Right lobe of liver (tissue), 6 donors: ENCODE measurements around the gene PAX5. TPM values are rescaled to one million over a fixed set of nuclear protein-coding genes. Genes with fewer than 3 reads are reported as not detected.

Experiments
- ATAC-seq, 4 donors: fragments of 200-7000 bp; cut with Tn5 transposase; one replicate each; pipeline ENCODE4 v1.9.1; 2020; ENCODE audit warnings: mild to moderate bottlenecking in 4 of 4, moderate library complexity in 4 of 4
- DNase-seq, 3 donors: peaks; one replicate each; pipeline ENCODE4 v3.0.0-alpha.2; 2020
- H3K27ac ChIP-seq, 3 donors: fragments of 200-600 bp; one replicate each; pipeline ENCODE4 v1.8.0; 2022
- H3K27me3 ChIP-seq, 2 donors: fragments of 200-600 bp; one replicate each; pipeline ENCODE4 v1.8.0; 2022
- H3K36me3 ChIP-seq, 4 donors: fragments of 200-600 bp; sonication (generic) in 1 of 4; one replicate each; pipeline versions ENCODE4 v1.5.1 to v1.8.0; 2017 to 2022; ENCODE audit warnings: control low read depth in 1 of 4
- H3K4me1 ChIP-seq, 4 donors: fragments of 200-600 bp; sonication (generic) in 1 of 4; one replicate each; pipeline versions ENCODE4 v1.5.1 to v1.8.0; 2017 to 2022; ENCODE audit warnings: control low read depth in 1 of 4
- H3K4me3 ChIP-seq, 3 donors: fragments of 200-600 bp; one replicate each; pipeline ENCODE4 v1.8.0; 2022
- H3K9me3 ChIP-seq, 4 donors: fragments of 200-600 bp; sonication (generic) in 1 of 4; one replicate each; pipeline versions ENCODE4 v1.5.1 to v1.8.0; 2017 to 2022; ENCODE audit warnings: control low read depth in 1 of 4
- POLR2A ChIP-seq: fragments of 450-650 bp; IDR thresholded peaks from one replicate; pipeline ENCODE4 v1.6.1; 2017; ENCODE audit warnings: antibody characterized with exemption, mild to moderate bottlenecking
- WGBS: methylation state at CpG from one replicate; pipeline ENCODE4 v1.1.6; 2018; ENCODE audit warnings: low coverage, low lambda C conversion rate; ENCODE audit not compliant: insufficient coverage; ENCODE audit errors: missing lambda C conversion rate; 5-methylcytosine and 5-hydroxymethylcytosine counted together
- intact Hi-C, 2 donors: fragments of 100-400 bp; cut with DNase I; formaldehyde crosslinking; loops; one replicate each; pipeline versions ENCODE4 v1.11.2 to v1.14.1; 2022
- total RNA-seq, 6 experiments: library from RNA; depleted of rRNA in 2 of 6; stranded (reverse); fragments of >200 nt in 2 of 6; fragmentation: NEBNext Ultra II Directional in 3 of 6; extraction: Animal tissue kit (Norgen Biotek cat#: 25700) in 3 of 6; gene quantifications; one replicate each; pipeline versions ENCODE4 v1.1.0 to v1.2.4, GENCODE V29; 2016 to 2023
- TF ChIP-seq, protein P1 (sequence below), 4 donors: fragments of 200-600 bp in 3 of 4; fragments of 450-650 bp in 1 of 4; IDR thresholded peaks; one replicate each; pipeline versions ENCODE4 v1.5.1 to v1.8.0; 2016 to 2022; ENCODE audit warnings: antibody characterized with exemption in 4 of 4, mild to moderate bottlenecking in 2 of 4
- donor health status: DM: no; HTN: yes; CAD: no.
- donor health status: DM: no; HTN: no; CAD: no.
- donor health status: DM: no; HTN: no; CAD: no.
- donor health status: DM: no; HTN: yes; CAD: no.
- donor health status: DM: no; HTN: yes; CAD: no.

PAX5 gene
- total RNA-seq, 6 experiments from 2014 or later = 0.12 to 0.18 TPM; not detected in 4

DNA sequence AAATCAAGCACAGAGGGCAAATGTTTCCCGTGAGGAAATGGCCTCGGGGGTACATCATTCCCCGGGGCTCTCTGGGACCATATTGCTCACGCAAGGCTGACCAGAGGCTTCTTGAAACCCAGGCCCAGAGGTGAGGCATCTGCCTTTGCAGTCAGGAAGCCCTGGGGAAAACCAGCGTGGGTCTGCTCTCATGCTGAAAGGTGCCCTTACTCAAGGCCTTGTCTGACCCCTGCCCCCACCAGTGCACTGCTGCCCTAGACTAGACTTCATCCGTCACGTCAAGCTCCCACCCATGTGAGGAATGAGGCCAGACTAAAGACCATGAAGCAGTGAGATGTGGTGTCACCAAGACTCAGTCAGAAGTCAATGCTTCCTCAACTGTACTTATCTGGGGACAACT lies 66.1 kb downstream of the PAX5 start:
- Histone ChIP-seq H3K9me3 (no peaks in the 10 kb centered on the region), H3K4me1 (no peaks in the 10 kb centered on the region), H3K4me3 (no peak overlapping the region), H3K27ac (no peak overlapping the region), H3K27me3 (no peaks in the 10 kb centered on the region), H3K36me3 (no peaks in the 10 kb centered on the region)
- DNase-seq (peak in 1 of 3 donors; percentile 26), ATAC-seq (no peak)
- WGBS = 48% methylated on average over 6 of the region's 7 CpGs
- intact Hi-C loops = no loop called here
- TF ChIP-seq, protein P1, sequence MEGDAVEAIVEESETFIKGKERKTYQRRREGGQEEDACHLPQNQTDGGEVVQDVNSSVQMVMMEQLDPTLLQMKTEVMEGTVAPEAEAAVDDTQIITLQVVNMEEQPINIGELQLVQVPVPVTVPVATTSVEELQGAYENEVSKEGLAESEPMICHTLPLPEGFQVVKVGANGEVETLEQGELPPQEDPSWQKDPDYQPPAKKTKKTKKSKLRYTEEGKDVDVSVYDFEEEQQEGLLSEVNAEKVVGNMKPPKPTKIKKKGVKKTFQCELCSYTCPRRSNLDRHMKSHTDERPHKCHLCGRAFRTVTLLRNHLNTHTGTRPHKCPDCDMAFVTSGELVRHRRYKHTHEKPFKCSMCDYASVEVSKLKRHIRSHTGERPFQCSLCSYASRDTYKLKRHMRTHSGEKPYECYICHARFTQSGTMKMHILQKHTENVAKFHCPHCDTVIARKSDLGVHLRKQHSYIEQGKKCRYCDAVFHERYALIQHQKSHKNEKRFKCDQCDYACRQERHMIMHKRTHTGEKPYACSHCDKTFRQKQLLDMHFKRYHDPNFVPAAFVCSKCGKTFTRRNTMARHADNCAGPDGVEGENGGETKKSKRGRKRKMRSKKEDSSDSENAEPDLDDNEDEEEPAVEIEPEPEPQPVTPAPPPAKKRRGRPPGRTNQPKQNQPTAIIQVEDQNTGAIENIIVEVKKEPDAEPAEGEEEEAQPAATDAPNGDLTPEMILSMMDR (IDR thresholded peaks at IDR 0.05) = no peak
- no peak for TF ChIP-seq POLR2A

DNA sequence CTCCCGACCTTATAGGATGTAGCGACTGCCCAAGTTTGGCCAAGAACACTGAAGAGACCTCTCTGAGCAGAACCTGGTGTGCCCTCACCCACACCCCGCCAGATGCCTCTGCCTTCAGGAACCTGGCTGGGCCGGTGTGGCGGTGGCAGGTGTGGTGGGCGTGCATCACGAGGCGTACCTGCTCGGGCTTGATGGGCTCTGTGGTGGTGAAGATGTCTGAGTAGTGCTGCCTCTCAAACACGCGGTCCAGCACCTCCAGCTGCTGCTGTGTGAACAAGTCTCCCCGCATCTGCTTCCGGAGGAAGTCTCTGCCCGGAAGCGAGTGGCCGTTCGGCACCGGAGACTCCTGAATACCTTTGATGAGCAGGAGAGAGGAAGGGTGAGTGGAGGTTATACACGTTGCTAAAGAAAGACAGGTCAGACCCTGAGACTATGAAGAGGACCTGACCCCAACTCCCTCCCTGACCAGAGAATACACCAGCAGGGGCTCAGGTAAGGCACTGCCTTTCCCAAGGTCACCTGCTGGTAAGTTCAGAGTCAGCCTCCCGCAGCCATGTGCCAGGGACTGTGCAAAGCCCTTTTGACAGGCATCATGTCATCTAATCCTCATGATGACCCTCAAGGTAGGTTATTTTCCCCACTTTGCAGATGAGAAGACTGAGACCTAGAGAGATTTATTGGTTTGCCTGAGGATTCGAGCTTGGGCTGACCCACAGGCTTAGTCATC lies 67.5 kb downstream of the PAX5 start:
- no peak overlapping the region for H3K4me3 ChIP-seq
- DNase-seq (peak in 1 of 3 donors; percentile 27), ATAC-seq (no peak)
- no peaks in the 10 kb centered on the region for H3K27me3 ChIP-seq
- no peaks in the 10 kb centered on the region for H3K36me3 ChIP-seq
- no peaks in the 10 kb centered on the region for H3K4me1 ChIP-seq
- 33% methylated on average over 1 of the region's 21 CpGs for WGBS
- no peak overlapping the region for H3K27ac ChIP-seq
- intact Hi-C loops = no loop called here
- no peaks in the 10 kb centered on the region for H3K9me3 ChIP-seq
- TF ChIP-seq, protein P1 (IDR thresholded peaks at IDR 0.05) = no peak
- TF ChIP-seq POLR2A = no peak

DNA sequence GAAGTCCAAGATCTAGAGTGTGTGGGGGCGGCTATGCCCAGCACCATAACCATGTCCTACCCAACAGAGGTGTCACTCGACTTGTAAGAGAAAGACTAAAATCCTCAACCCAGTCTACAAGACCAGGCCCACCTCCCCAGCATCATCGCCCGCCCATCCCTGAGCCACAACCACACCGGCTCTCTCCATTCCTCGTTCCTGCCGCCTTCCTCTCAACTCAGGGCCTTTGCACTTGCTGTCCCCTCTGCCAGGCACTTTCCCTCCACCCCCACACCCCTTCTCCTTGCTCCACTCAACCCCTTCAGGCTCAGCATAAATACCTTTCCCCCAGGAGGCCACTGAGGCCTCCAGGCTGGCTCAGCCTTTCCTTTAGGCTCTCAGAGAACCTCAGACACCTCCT lies 69.3 kb downstream of the PAX5 start:
- Histone ChIP-seq H3K27me3 (no peaks in the 10 kb centered on the region), H3K27ac (no peak overlapping the region), H3K4me3 (no peak overlapping the region), H3K9me3 (no peaks in the 10 kb centered on the region), H3K36me3 (no peaks in the 10 kb centered on the region), H3K4me1 (no peaks in the 10 kb centered on the region)
- intact Hi-C loops = no loop called here
- 86% methylated on average over 7 of the region's 7 CpGs for WGBS
- no peak for TF ChIP-seq POLR2A
- TF ChIP-seq, protein P1 (IDR thresholded peaks at IDR 0.05) = no peak
- ATAC-seq (no peak), DNase-seq (peak in 1 of 3 donors; percentile 28)

DNA sequence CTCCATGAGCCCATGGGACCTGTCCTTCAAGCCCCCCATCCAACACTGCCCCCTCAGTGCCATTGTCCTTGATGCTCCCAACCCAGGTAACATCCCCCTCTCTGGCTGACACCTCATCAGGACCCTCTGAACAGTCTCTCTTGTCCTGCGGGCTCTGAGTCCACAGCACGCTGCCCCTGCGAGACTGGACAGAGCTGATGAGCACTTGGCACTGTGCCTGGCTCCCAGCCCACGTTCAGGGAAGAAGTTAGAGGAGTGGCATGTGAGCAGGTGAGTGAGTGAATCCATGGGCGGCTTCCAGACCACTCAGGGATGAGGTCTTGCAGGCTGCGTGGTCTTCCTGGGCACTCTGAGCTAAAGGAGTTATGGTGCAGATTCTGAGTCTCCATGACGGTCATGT lies 70.7 kb downstream of the PAX5 start:
- 70% methylated on average over 4 of the region's 7 CpGs for WGBS
- peak in 1 of 3 donors; percentile 36 for DNase-seq
- H3K9me3 ChIP-seq = no peaks in the 10 kb centered on the region

More for the DNA sequence above, 70.7 kb downstream of the PAX5 start:
- ATAC-seq = no peak
- no peak overlapping the region for H3K4me3 ChIP-seq
- intact Hi-C loops = no loop called here
- H3K27me3 ChIP-seq = no peaks in the 10 kb centered on the region
- no peaks in the 10 kb centered on the region for H3K36me3 ChIP-seq
- H3K4me1 ChIP-seq = no peaks in the 10 kb centered on the region
- no peak overlapping the region for H3K27ac ChIP-seq
- TF ChIP-seq POLR2A = no peak
- TF ChIP-seq, protein P1 (IDR thresholded peaks at IDR 0.05) = no peak
